C4-2B (cell line): ENCODE results near the gene ABCC2.

Experiments used
- H3K27ac ChIP-seq: fragments of 450-650 bp; 2 replicates; pipeline ENCODE4 v1.5.1; 2017
- ZFX ChIP-seq: fragments of 450-650 bp; IDR thresholded peaks from 2 replicates; pipeline ENCODE4 v1.6.1; 2017
- TF ChIP-seq, protein P1 (sequence below): fragments of 450-650 bp; conservative IDR thresholded peaks from 2 replicates; pipeline ENCODE4 v1.5.1; 2017; ENCODE audit warnings: mild to moderate bottlenecking

ABCC2 gene

GRCh38 chr10:99809481-99809880 lies 27.0 kb downstream of the ABCC2 start:
- no peak for TF ChIP-seq ZFX
- peak overlapping the region; percentile 71; the same call in 1 of the 2 replicates for H3K27ac ChIP-seq

DNA sequence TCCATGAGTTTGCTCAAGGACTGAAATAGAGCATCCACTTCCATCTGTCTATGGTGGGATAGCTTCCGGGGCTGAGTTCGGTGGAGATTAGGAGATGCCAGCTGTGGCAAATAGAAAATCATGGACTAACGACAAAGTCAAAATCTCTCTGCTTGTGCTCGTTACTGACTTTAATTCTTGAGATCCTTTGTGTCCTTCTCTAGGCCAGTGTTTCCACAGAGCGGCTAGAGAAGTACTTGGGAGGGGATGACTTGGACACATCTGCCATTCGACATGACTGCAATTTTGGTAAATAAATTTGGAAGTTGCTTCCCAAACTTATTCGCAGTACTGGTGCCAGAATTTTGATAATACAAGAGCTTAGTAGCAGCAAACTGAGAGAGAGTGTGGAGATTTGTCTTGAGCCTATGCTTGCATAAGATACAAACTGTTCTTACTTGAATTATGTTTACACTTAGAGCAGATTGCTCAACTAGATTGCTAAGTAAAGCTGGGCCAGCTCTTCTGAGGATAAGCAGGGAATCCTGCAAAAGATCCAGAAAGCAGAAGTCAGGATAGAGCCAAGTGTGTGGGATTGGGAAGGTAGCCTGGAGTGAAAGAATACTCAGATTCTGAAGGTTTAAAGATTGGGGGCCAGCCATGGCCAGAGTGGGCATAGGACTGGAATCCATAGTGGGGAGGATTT lies 27.6 kb downstream of the ABCC2 start:
- peak overlapping the region; percentile 71; the same call in 1 of the 2 replicates for H3K27ac ChIP-seq
- TF ChIP-seq, protein P1, sequence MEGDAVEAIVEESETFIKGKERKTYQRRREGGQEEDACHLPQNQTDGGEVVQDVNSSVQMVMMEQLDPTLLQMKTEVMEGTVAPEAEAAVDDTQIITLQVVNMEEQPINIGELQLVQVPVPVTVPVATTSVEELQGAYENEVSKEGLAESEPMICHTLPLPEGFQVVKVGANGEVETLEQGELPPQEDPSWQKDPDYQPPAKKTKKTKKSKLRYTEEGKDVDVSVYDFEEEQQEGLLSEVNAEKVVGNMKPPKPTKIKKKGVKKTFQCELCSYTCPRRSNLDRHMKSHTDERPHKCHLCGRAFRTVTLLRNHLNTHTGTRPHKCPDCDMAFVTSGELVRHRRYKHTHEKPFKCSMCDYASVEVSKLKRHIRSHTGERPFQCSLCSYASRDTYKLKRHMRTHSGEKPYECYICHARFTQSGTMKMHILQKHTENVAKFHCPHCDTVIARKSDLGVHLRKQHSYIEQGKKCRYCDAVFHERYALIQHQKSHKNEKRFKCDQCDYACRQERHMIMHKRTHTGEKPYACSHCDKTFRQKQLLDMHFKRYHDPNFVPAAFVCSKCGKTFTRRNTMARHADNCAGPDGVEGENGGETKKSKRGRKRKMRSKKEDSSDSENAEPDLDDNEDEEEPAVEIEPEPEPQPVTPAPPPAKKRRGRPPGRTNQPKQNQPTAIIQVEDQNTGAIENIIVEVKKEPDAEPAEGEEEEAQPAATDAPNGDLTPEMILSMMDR = no peak
- TF ChIP-seq ZFX = no peak

DNA sequence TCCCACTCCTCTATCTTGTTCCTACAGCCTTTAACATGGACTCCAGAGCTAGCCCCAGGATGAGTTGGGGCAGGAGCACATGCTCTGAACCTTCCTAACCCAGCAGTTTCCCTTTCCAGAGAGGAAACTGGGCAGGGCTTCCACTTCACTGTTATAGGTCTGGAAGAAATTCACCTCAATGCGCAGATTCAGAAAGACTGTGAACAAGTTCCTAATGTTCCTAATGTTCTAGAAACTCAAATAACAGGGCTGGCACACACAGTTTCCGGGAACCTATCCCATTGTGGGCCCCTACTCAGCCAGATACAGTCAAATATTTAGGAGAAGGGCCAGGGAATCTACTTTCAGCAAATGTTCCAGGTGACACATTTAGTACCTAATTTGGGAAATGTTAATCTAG lies 29.7 kb downstream of the ABCC2 start:
- H3K27ac ChIP-seq = peak overlapping the region; percentile 71

DNA sequence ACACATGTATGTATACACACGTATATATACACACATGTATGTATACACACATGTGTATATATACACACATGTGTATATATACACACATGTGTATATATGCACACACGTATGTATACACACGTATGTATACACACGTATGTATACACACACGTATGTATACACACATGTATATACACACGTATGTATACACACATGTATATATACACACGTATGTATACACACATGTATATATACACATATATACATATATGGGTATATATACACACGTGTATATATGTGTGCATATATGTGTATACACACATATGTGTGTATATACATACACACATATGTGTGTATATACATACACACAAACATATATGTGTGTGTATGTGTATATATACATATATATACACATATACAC lies 31.7 kb downstream of the ABCC2 start:
- no peak overlapping the region for H3K27ac ChIP-seq
- TF ChIP-seq, protein P1 = no peak
- no peak for TF ChIP-seq ZFX

More for the DNA sequence above, 29.7 kb downstream of the ABCC2 start:
- TF ChIP-seq ZFX = no peak
- TF ChIP-seq, protein P1 = no peak

- TF ChIP-seq, protein P1 = no peak
- TF ChIP-seq ZFX = no peak
- no peak overlapping the region for H3K27ac ChIP-seq
These were observed 33.2 kb downstream of the ABCC2 start for GRCh38 chr10:99815621-99816020.

GRCh38 chr10:99827936-99828335 lies 45.5 kb downstream of the ABCC2 start:
- H3K27ac ChIP-seq = no peak overlapping the region
- TF ChIP-seq, protein P1 = no peak
- no peak for TF ChIP-seq ZFX

GRCh38 chr10:99828464-99828863 lies 46.0 kb downstream of the ABCC2 start:
- no peak overlapping the region for H3K27ac ChIP-seq
- no peak for TF ChIP-seq ZFX
- TF ChIP-seq, protein P1 = no peak

GRCh38 chr10:99832439-99832838 lies 50.0 kb downstream of the ABCC2 start:
- no peak overlapping the region for H3K27ac ChIP-seq
- no peak for TF ChIP-seq ZFX
- TF ChIP-seq, protein P1 = no peak
